PC-9 (cell line): ENCODE data around the gene ZEB2. TPM values are rescaled to one million over a fixed set of nuclear protein-coding genes. Genes with fewer than 3 reads are reported as not detected.

Experiments
- BruUV-seq: library from RNA; stranded (reverse); fragments of 400-500 nt; replicated peaks from 2 replicates; lab custom pipeline; 2021; lab: Mats Ljungman, UMichigan
- CTCF ChIA-PET: fragments of 300-600 bp; sonication (Branson Sonifier 250); formaldehyde crosslinking; loops from one replicate; lab custom pipeline; 2022; ENCODE audit warnings: antibody characterized with exemption; lab: Charles Lee
- POLR2A ChIA-PET: fragments of 300-600 bp; sonication (Branson Sonifier 250); formaldehyde crosslinking; loops from one replicate; lab custom pipeline; 2022; ENCODE audit warnings: antibody characterized with exemption; ENCODE audit not compliant: unreplicated experiment; lab: Charles Lee
- DNase-seq, 2 experiments: peaks; one replicate each; pipeline versions ENCODE4 v3.0.0 to v3.0.0-alpha.2; 2015 to 2022; ENCODE audit warnings: mixed read lengths in 1 of 2
- H2AFZ ChIP-seq: fragments of 200-600 bp; sonication (generic); 2 replicates; pipeline ENCODE4 v1.8.1; 2017; ENCODE audit warnings: antibody characterized with exemption
- H3F3A ChIP-seq: fragments of 200-600 bp; sonication (generic); 2 replicates; pipeline ENCODE4 v1.8.1; 2017; ENCODE audit warnings: antibody characterized with exemption, mild to moderate bottlenecking, low read depth; ENCODE audit not compliant: insufficient read depth
- H3K27ac ChIP-seq: fragments of 200-600 bp; sonication (generic); 2 replicates; pipeline ENCODE4 v1.6.1; 2016; ENCODE audit warnings: mixed run types
- H3K27me3 ChIP-seq: fragments of 200-600 bp; sonication (generic); 2 replicates; pipeline ENCODE4 v1.6.1; 2016; ENCODE audit warnings: low read depth, mixed run types; ENCODE audit not compliant: insufficient read depth
- H3K36me3 ChIP-seq: fragments of 200-600 bp; sonication (generic); 2 replicates; pipeline ENCODE4 v1.6.1; 2016; ENCODE audit warnings: low read depth, mixed run types
- H3K4me1 ChIP-seq: fragments of 200-600 bp; sonication (generic); replicated peaks from 2 replicates; pipeline ENCODE4 v1.6.1; 2016; ENCODE audit warnings: mixed run types; ENCODE audit not compliant: insufficient read depth
- H3K4me2 ChIP-seq: fragments of 200-600 bp; sonication (generic); 2 replicates; pipeline ENCODE4 v1.6.1; 2017; ENCODE audit warnings: mixed run types
- H3K4me3 ChIP-seq: fragments of 200-600 bp; sonication (generic); 2 replicates; pipeline ENCODE4 v1.6.1; 2016; ENCODE audit warnings: mixed run types
- H3K79me2 ChIP-seq: fragments of 200-600 bp; sonication (generic); 2 replicates; pipeline ENCODE4 v1.6.1; 2017; ENCODE audit warnings: low read depth, mixed run types
- H3K9me2 ChIP-seq: fragments of 200-600 bp; sonication (generic); 2 replicates; pipeline ENCODE4 v1.8.1; 2017; ENCODE audit warnings: mild to moderate bottlenecking; ENCODE audit not compliant: insufficient read depth
- H3K9me3 ChIP-seq: fragments of 200-600 bp; sonication (generic); 2 replicates; pipeline ENCODE4 v1.8.1; 2016; ENCODE audit warnings: low read depth; ENCODE audit not compliant: insufficient read depth
- H4K20me1 ChIP-seq: fragments of 200-600 bp; sonication (generic); 2 replicates; pipeline ENCODE4 v1.8.1; 2017; ENCODE audit not compliant: insufficient read depth
- CTCF ChIP-seq: fragments of 200-600 bp; sonication (generic); conservative IDR thresholded peaks from 2 replicates; pipeline ENCODE4 v1.6.1; 2017; ENCODE audit warnings: mixed run types, antibody characterized with exemption, mild to moderate bottlenecking, moderate library complexity
- EZH2 ChIP-seq: fragments of 200-600 bp; sonication (generic); IDR thresholded peaks from 2 replicates; pipeline ENCODE4 v1.8.0; 2017; ENCODE audit warnings: antibody characterized with exemption, low read depth
- intact Hi-C: fragments of 100-400 bp; cut with micrococcal nuclease; formaldehyde crosslinking; loops from one replicate; pipeline ENCODE4 v1.10.0; 2022; ENCODE audit not compliant: unreplicated experiment
- total RNA-seq: library from RNA; stranded (reverse); gene quantifications from 2 replicates; pipeline ENCODE4 v1.2.3, GENCODE V29; 2021

The ZEB2 gene
- total RNA-seq, 1 experiment from 2014 or later, result 0.09 TPM

DNA sequence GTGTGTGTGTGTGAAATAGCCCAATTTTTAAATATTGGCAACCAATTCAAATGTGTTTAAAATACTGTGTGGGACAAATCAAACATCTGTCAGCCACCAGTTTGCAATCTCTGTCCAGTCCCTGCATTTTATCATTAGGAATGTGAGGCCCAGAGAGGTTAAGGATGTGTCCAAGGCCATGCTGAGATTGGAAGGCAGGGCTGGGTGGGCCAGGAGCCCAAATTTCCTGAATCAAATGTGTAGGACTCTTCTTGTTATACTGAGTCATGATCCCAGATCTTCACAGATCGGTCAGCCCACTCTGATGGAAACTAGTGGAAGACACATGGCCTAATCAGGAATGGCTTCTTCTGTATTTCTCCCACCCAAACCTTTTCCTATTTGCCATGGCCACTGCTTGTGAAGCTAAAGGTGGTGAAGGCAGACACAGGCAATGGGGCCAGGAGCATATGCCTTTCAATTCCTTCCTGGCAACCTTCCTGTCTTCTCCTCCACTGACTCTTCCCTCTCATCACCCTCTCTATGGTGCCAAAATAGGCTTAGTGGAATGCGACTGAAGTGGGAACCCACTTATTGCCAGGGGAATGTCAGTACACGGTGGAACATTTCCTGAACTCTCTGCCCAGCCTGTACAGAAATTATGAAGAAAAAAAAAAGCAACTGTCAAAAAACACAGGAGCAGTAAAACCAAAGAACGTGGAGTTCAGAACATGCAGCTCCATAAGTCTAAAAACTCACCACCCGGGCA lies 35.5 kb downstream of the ZEB2 start:
- no peaks in the 10 kb centered on the region for H3F3A ChIP-seq
- no peak overlapping the region for H3K27ac ChIP-seq
- BruUV-seq, result no TSS peak
- POLR2A ChIA-PET, result no interaction called here
- H3K9me3 ChIP-seq, result no peaks in the 10 kb centered on the region
- intact Hi-C loops, result no loop called here
- CTCF ChIA-PET, result no interaction called here
- H3K4me1 ChIP-seq, result peaks cover 20% of the 10 kb centered on the region
- no peaks in the 10 kb centered on the region for H3K27me3 ChIP-seq
- H3K36me3 ChIP-seq, result no peaks in the 10 kb centered on the region
- no peaks in the 10 kb centered on the region for H3K79me2 ChIP-seq
- H3K4me2 ChIP-seq, result no peak overlapping the region
- no peaks in the 10 kb centered on the region for H4K20me1 ChIP-seq
- no peak overlapping the region for H2AFZ ChIP-seq
- DNase-seq, result no peak
- H3K9me2 ChIP-seq, result no peaks in the 10 kb centered on the region
- H3K4me3 ChIP-seq, result no peak overlapping the region
- TF ChIP-seq EZH2, result no peak
- no peak for TF ChIP-seq CTCF

DNA sequence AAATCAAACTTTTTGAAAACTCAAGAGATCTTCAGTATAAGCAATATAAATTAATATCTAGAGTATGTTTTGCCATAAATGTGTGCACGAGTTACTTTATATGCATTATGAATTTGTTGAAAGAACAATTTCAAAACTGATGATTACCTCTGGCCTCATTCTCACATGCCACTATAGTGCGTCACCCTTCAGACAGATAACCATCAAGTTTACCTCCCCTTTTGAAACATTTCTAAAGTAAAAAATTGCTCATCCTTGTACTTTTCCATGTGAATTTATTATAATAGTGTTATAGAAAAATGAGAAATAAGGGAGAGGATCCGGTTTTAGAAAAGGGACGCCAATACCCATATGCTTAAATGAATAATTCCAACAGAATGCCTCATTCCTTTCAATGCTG lies 38.3 kb downstream of the ZEB2 start:
- TF ChIP-seq CTCF, result no peak
- no peak for TF ChIP-seq EZH2
- Histone ChIP-seq H3K27me3 (no peaks in the 10 kb centered on the region), H3K9me3 (no peaks in the 10 kb centered on the region), H3K4me1 (peaks cover 20% of the 10 kb centered on the region), H3K4me3 (no peak overlapping the region), H3K27ac (no peak overlapping the region), H3K9me2 (no peaks in the 10 kb centered on the region), H3K4me2 (no peak overlapping the region; the same call in 1 of the 2 replicates), H3K36me3 (no peaks in the 10 kb centered on the region), H3F3A (no peaks in the 10 kb centered on the region), H2AFZ (no peak overlapping the region), H3K79me2 (no peaks in the 10 kb centered on the region), H4K20me1 (no peaks in the 10 kb centered on the region)
- DNase-seq, result no peak
- BruUV-seq, result no TSS peak
- ChIA-PET POLR2A (no interaction called here), CTCF (no interaction called here)
- intact Hi-C loops, result no loop called here

GRCh38 chr2:144481109-144481508 lies 38.8 kb downstream of the ZEB2 start:
- intact Hi-C loops, result no loop called here
- Histone ChIP-seq H3K27me3 (no peaks in the 10 kb centered on the region), H4K20me1 (no peaks in the 10 kb centered on the region), H3F3A (no peaks in the 10 kb centered on the region), H2AFZ (no peak overlapping the region), H3K4me1 (peaks cover 20% of the 10 kb centered on the region), H3K79me2 (no peaks in the 10 kb centered on the region), H3K36me3 (no peaks in the 10 kb centered on the region), H3K4me2 (no peak overlapping the region), H3K9me2 (no peaks in the 10 kb centered on the region), H3K9me3 (no peaks in the 10 kb centered on the region), H3K27ac (no peak overlapping the region), H3K4me3 (no peak overlapping the region)
- POLR2A ChIA-PET, result interaction anchor here (0.7 kb wide), 1 partner anchor 1886 kb away, joined by 4 read pairs; no protein-coding TSS in a partner anchor
- TF ChIP-seq CTCF, result no peak
- TF ChIP-seq EZH2, result no peak
- no peak for DNase-seq
- BruUV-seq, result no TSS peak
- CTCF ChIA-PET, result interaction anchor here (0.6 kb wide), 1 partner anchor 39 kb away, joined by 8 read pairs; the partner anchor contains the start of gene ZEB2
